GM21529 (cell line): ENCODE results near the gene HTR3C.

Source experiments
- ATAC-seq: cut with Tn5 transposase; IDR thresholded peaks from one replicate; pipeline ENCODE4 v1.9.1; 2021; ENCODE audit not compliant: unreplicated experiment

Gene HTR3C

GRCh38 chr3:184082465-184082864, 29.6 kb downstream of the HTR3C start:
- ATAC-seq: no peak

- ATAC-seq: no peak
Measured at GRCh38 chr3:184085389-184085852, 32.6 kb downstream of the HTR3C start.

- ATAC-seq: no peak
Measured at GRCh38 chr3:184092199-184092598, 39.4 kb downstream of the HTR3C start.

- ATAC-seq: no peak
Measured at GRCh38 chr3:184096811-184097383, 44.0 kb downstream of the HTR3C start, which contains the start of gene HTR3E. Gene HTR3E, plus strand, starts transcription at chr3:184097064. Its CDS starts 466 bp downstream, at chr3:184097530.

GRCh38 chr3:184097556-184097955, 44.7 kb downstream of the HTR3C start:
- no peak for ATAC-seq

- no peak for ATAC-seq
Measured at GRCh38 chr3:184099806-184100686, 47.2 kb downstream of the HTR3C start.
